ENCODE measurements around the gene WDR82.

WDR82 gene

DNA sequence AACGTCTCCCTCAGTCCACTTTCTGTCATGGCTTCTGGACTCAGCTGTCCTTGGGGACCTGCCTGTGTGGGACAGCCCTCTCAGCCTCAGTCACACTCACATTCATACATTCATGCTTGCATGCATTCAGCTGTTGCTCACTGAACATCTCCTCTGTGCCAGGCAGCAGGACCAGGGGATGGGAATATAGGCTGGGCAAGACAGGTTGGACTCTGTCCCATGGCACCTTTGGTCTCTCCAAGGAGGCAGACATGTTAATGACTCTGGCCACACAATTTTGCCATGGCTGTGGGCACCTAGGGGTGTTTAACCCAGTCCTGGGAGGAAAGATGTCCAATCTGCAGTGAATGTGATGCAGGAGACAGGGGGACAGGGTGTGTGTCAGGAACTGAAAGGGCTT, 29.9 kb upstream of the WDR82 start:
- no peak for DNase-seq (ENCODE audit: low read depth in 1 of 2, low spot score in 1 of 2)

- no peak for DNase-seq (ENCODE audit: low read depth in 1 of 2, low spot score in 1 of 2)
These were observed 28.5 kb upstream of the WDR82 start for GRCh38 chr3:52306978-52307377.

DNA sequence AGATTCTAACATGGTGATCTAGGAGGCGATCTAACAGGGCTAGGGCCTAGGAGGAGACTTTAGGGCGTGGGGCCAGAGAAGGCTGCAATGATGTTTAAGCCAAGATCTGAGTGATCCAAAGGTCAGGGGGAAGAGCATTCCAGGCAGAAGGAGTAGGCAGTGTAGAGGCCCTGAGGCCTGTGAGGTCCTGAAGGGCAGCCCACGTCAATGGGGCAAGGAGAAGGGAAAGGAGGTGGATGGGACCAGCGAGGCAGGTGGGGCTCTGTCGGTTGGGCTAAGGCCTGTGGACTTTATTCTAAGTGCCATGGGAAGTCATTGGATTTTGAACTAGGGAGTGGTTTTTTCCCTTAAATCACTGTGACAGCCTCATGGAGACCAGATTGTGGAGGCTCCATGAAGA, 27.5 kb upstream of the WDR82 start:
- DNase-seq (ENCODE audit: low read depth in 1 of 2, low spot score in 1 of 2) = no peak

- DNase-seq (ENCODE audit: low read depth in 1 of 2, low spot score in 1 of 2) = no peak
These were observed 25.4 kb upstream of the WDR82 start for GRCh38 chr3:52303811-52304210.

DNA sequence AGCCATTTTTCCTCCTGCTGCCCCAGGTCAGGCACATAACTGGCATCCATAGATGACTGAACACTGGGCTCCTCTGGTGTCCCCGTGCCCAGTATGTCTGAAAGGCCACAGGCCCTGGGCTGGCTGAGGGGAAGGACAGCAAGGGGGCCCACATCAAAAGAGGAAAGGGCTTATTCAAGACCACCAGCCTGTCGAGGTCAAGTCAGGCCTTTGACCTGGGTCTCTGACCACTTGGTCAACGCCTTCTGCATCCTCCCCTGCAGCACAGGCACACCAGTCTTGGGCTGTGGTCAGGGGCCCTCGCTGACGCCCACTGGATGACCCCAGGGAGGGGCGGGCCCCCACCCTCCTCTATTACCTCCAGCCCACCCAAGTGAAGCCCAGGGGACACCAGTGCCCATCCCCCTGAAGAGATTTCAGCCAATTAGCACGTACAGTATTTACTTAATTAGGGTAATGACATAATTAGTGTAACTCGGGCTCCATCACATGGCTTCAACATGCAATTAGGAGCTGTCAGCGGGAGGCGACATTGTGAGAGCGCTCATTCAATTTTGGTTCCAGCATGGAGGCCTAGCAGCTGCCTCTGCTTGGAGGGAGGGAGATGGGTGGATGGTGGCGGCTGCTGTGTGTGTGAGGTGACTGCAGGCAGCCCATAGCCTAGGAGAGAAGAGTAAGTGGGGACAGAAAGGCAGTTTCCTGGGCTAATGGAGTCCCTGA, 24.1 kb upstream of the WDR82 start:
- DNase-seq (ENCODE audit: low read depth in 1 of 2, low spot score in 1 of 2) = no peak

GRCh38 chr3:52299879-52300611, 21.6 kb upstream of the WDR82 start:
- DNase-seq (ENCODE audit: low read depth in 1 of 2, low spot score in 1 of 2) = no peak

- no peak for DNase-seq (ENCODE audit: low read depth in 1 of 2, low spot score in 1 of 2)
These were observed 20.9 kb upstream of the WDR82 start for GRCh38 chr3:52299247-52299878.

- DNase-seq (ENCODE audit: low read depth in 1 of 2, low spot score in 1 of 2) = no peak
These were observed 20.0 kb upstream of the WDR82 start for GRCh38 chr3:52298149-52299098.

DNA sequence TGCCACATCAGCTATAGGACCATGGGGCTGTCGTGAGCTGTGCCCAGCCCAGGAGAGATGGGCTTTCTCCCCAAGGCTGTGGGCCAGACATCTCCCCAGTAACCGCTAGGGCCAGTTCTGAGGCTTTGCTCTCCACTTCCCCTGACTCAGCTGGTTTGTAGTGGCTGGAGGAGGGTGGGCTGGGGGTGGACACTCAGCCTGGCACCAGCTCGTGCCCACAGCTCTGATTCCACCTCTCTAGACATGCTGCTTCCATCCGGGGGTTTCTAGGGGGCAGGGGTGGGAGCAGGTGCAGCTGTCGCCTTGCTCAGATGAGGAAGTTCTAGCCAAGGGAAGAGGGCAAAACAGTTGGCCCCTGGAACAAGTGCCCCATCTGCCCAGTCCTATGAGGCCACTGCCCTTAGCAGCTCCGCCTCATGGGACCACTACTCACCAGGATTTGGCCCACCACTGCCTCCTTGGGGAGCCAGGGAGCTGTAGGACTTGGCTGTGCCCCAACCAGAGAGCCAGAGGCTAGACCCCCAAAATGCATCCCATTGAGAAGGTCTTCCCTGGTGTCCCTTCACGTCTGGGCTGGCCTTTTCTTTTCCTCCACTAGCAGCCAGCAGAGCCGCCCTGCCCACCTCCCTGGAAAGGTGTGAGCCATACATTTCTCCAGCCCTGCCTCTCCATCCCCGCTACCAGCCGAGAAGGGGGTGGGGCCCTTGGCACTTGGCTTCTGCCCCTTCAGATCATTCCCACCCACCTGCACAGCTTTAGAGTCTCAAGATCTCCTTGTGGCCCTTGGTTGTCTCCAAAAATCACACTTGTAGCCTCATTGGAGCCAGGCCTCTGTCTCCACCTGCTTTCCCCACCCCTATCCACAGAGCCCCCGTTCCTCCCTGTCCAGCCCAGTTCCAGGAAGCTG, 19.0 kb upstream of the WDR82 start:
- no peak for DNase-seq (ENCODE audit: low read depth in 1 of 2, low spot score in 1 of 2)

DNA sequence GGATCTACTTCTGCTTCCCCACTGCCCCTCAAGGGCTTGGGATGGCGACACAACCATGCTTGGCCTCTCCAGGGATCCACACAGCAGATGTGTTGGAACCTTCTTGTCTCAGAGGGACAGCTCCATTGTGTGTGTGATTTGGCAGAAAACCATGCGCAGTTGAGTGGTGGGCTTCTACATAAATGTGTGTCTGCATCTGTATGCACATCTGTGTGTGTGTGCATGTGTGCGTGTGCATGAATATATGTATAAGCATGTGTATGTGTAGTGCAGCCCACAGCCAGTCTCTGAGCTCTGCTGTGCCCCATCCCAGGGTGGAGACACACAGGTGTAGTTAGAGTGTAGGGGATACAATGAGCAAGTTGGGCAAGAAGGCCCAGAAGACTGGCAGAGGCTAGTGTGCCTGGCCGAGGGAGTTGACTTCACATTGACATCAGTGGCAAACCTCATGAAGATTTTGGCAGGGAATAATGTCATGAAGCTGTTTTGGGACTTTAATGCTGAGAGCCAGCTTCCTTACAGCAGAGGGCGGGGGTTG, 17.3 kb upstream of the WDR82 start:
- no peak for DNase-seq (ENCODE audit: low read depth in 1 of 2, low spot score in 1 of 2)

DNA sequence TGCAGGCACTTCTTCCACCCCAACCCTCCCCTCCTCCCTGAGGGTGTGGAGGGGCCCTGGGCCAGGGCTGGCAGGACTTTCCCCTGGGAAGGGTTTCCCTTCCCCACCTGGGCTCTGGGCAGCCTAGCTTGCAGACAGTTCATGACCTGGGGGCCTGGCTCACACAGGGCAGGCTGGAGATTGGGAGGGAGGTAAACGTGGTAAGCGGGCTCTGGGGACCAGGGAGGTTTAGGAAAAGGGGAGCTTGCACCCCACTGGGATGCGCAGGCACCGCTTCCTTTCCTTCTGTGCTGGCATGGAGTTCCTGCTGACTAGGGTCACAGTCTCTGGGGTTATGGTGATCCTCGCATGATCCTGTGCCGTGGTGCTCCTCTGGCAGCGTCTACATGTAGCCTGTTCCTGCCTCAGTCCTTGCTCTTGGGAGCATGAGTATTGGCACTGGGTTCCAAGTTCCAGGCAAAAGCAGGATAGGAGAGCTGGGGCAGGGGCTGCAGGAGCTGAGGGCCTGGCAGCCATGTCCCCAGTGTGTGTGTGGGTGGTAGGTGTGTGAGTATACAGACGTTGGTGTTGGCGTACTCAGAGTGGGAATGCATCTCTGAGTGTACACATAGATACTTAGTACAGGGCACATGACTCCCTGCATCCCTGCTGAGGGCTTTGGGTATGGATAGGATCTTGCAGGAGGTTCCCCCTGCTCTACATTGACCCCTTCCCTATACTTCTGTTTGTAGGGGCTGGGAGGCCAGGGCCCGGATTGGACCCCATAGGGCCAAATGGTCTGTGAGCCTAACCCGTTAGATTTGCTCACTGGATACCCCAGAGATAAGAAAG, 16.1 kb upstream of the WDR82 start:
- DNase-seq (ENCODE audit: low read depth in 1 of 2, low spot score in 1 of 2) = no peak

DNA sequence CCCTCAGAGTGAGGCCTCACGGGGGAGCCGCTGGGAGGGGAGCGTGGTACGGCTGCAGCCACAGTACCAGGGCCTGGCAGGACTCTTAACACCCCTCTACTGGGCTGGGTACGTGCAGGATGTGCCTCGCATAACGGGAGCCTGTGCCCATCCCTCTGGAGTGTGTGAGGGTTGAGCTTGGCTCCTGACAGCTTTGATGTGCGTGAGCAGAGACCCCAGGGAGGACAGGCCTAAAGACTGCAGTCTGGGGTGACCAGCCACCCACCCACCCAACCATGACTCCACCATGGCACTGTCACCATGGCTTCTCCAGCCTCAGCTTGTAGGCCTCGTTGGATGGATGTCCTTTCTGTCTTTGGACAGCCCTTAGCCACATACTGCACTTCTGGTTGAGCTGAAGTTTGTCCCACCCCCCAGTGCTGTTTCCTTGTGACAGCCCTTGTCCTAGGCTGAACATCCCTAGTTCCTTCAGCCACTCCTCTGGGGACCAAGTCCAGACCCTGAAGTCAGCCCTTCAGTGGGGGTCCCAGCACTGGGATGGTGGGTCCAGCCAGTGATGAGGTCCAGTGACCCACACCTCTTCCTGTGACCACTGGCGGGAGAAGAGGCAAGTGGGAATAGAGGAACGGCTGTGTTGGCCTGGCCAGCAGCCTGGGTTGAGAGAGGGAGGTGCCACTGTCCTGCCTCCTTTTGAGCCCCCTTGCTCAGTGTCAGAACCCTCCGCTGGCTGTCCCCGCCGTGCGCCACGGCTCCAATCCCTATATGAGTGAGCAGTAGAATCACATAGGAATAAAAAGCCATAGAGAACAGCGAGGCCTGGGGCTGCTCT, 15.3 kb upstream of the WDR82 start:
- DNase-seq (ENCODE audit: low read depth in 1 of 2, low spot score in 1 of 2) = no peak

DNA sequence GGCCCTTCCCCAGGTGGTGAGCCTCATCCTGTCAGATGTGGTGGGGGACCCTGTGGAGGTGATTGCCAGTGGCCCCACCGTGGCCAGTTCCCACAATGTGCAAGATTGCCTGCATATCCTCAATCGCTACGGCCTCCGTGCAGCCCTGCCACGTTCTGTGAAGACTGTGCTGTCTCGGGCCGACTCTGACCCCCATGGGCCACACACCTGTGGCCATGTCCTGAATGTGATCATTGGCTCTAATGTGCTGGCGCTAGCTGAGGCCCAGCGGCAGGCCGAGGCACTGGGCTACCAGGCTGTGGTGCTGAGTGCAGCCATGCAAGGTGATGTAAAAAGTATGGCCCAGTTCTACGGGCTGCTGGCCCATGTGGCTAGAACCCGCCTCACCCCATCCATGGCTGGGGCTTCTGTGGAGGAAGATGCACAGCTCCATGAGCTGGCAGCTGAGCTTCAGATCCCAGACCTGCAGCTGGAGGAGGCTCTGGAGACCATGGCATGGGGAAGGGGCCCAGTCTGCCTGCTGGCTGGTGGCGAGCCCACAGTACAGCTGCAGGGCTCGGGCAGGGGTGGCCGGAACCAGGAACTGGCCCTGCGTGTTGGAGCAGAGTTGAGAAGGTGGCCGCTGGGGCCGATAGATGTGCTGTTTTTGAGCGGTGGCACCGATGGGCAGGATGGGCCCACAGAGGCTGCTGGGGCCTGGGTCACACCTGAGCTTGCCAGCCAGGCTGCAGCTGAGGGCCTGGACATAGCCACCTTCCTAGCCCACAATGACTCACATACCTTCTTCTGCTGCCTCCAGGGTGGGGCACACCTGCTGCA, 14.0 kb upstream of the WDR82 start:
- DNase-seq (ENCODE audit: low read depth in 1 of 2, low spot score in 1 of 2) = no peak

DNA sequence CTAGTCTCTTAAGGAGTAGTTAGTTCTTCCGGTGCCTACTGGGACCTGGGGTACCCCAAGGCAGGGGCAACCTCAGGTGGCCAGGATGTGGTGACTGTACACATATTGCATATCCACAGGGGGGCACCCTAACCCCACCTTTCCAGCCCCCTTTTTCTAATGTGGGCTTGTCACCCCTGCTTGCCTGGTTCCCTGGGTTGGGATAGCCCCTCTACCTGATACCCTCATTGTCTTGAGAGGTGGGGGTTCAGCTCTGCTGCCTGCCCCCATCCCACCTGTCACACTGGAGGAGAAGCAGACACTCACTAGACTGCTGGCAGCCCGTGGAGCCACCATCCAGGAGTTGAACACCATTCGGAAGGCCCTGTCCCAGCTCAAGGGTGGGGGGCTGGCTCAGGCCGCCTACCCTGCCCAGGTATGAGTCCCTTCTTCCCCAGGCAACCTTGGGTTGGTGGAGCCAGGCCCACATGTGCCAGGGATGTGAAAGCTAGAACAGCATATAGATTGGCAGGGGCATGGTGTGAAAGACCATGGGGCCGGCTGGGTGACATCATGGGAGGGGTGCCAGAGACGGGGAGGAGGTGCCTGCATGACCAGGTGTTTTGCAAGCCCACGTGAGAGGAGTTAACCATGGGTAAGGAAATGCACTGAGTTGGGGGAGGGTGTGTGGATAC, 13.2 kb upstream of the WDR82 start:
- DNase-seq (ENCODE audit: low read depth in 1 of 2, low spot score in 1 of 2) = no peak

- DNase-seq (ENCODE audit: low read depth in 1 of 2, low spot score in 1 of 2) = no peak
These were observed 12.4 kb upstream of the WDR82 start for GRCh38 chr3:52290596-52291507.

All from activated T-helper 1 cell treated with anti-CD3 and anti-CD28 coated beads, Interleukin-2, amount 50 U/mL, for 16 hours (primary cell).